Keratinocyte (primary cell): ENCODE measurements around the gene MAPK7. TPM values are rescaled to one million over a fixed set of nuclear protein-coding genes. Genes with fewer than 3 reads are reported as not detected.

Experiments used
- DNase-seq: peaks from one replicate; pipeline ENCODE4 v3.0.0-alpha.2; 2011; ENCODE audit warnings: low read depth, missing footprints, low spot score
- FAIRE-seq: peaks from 2 replicates; lab custom pipeline; 2011; peaks lifted over from hg19 to GRCh38; lab: Jason Lieb, UNC
- H2AFZ ChIP-seq: 2 replicates; pipeline ENCODE4 v1.6.0; 2012; ENCODE audit warnings: low read length, control low read depth, inconsistent platforms; ENCODE audit not compliant: control insufficient read depth
- H3K27ac ChIP-seq: 2 replicates; pipeline ENCODE4 v1.5.1; 2011; ENCODE audit warnings: low read length; ENCODE audit not compliant: control insufficient read depth, insufficient read depth
- H3K27me3 ChIP-seq: 3 replicates; pipeline ENCODE4 v1.6.0; 2011; ENCODE audit warnings: low read length; ENCODE audit not compliant: control insufficient read depth, insufficient read depth; ENCODE audit errors: extremely low read depth
- H3K36me3 ChIP-seq, 2 experiments: 2 replicates in 1 of 2; 3 replicates in 1 of 2; pipeline ENCODE4 v1.5.1; 2011; ENCODE audit warnings: low read length in 2 of 2, mild to moderate bottlenecking in 1 of 2; ENCODE audit not compliant: control insufficient read depth in 2 of 2, insufficient read depth in 2 of 2; ENCODE audit errors: extremely low read depth in 1 of 2
- H3K4me1 ChIP-seq: 3 replicates; pipeline ENCODE4 v1.5.1; 2011; ENCODE audit warnings: low read length; ENCODE audit not compliant: control insufficient read depth, insufficient read depth; ENCODE audit errors: extremely low read depth
- H3K4me2 ChIP-seq: 3 replicates; pipeline ENCODE4 v1.6.0; 2011; ENCODE audit warnings: low read depth, low read length; ENCODE audit not compliant: control insufficient read depth, insufficient read depth; ENCODE audit errors: extremely low read depth
- H3K4me3 ChIP-seq, 3 experiments: fragments of 200-600 bp in 1 of 3; sonication (generic) in 1 of 3; 2 replicates in 2 of 3; 3 replicates in 1 of 3; pipeline ENCODE4 v1.5.1; 2011 to 2016; ENCODE audit warnings: low read length in 3 of 3, mild to moderate bottlenecking in 3 of 3, control low read depth in 2 of 3, inconsistent platforms in 1 of 3, low read depth in 1 of 3, mixed read lengths in 1 of 3, mixed run types in 1 of 3, moderate library complexity in 1 of 3; ENCODE audit not compliant: control insufficient read depth in 2 of 3, insufficient read depth in 2 of 3; ENCODE audit errors: extremely low read depth in 1 of 3
- H3K79me2 ChIP-seq: 2 replicates; pipeline ENCODE4 v1.6.0; 2012; ENCODE audit warnings: low read length; ENCODE audit not compliant: control insufficient read depth, insufficient read depth
- H3K9ac ChIP-seq: 3 replicates; pipeline ENCODE4 v1.6.0; 2011; ENCODE audit warnings: low read length; ENCODE audit not compliant: control insufficient read depth, insufficient read depth; ENCODE audit errors: extremely low read depth
- H3K9me1 ChIP-seq: 3 replicates; pipeline ENCODE4 v1.6.0; 2011; ENCODE audit warnings: low read length; ENCODE audit not compliant: control insufficient read depth, insufficient read depth; ENCODE audit errors: extremely low read depth
- H3K9me3 ChIP-seq: 2 replicates; pipeline ENCODE4 v1.5.1; 2012; ENCODE audit warnings: low read depth, low read length; ENCODE audit not compliant: control insufficient read depth
- H4K20me1 ChIP-seq: 3 replicates; pipeline ENCODE4 v1.6.0; 2011; ENCODE audit warnings: low read length; ENCODE audit not compliant: control insufficient read depth, insufficient read depth; ENCODE audit errors: extremely low read depth
- EZH2 ChIP-seq: IDR thresholded peaks from one replicate; pipeline ENCODE4 v1.6.1; 2012; ENCODE audit warnings: inconsistent platforms, mild to moderate bottlenecking, low read length, moderate library complexity
- dilution Hi-C: fragments of 300-500 bp; cut with MboI; formaldehyde crosslinking; loops from one replicate; pipeline ENCODE4 v1.7.0; 2020; ENCODE audit warnings: low sequenced_read_pairs; ENCODE audit not compliant: extremely low pct_ligation_motif_present
- polyA plus RNA-seq, 5 experiments: library from polyadenylated mRNA; depleted of rRNA in 3 of 5; stranded (reverse) in 3 of 5; stranded (forward) in 1 of 5; unstranded in 1 of 5; fragments of >200 nt; gene quantifications; 1 replicate in 1 of 5; 2 replicates in 3 of 5; 3 replicates in 1 of 5; pipeline versions ENCODE4 v1.2.1 to v1.2.3, GENCODE V29; 2011 to 2012; ENCODE audit warnings: missing spikeins in 2 of 5, low read depth in 1 of 5, low replicate concordance in 1 of 5
- TF ChIP-seq, protein P1 (sequence below), 3 experiments: IDR thresholded peaks in 1 of 3; conservative IDR thresholded peaks in 1 of 3; optimal IDR thresholded peaks in 1 of 3; 2 replicates in 2 of 3; 3 replicates in 1 of 3; pipeline versions ENCODE3 to v1.5.1; 2011; ENCODE audit warnings: low read length in 3 of 3, mild to moderate bottlenecking in 3 of 3, moderate library complexity in 2 of 3, control low read depth in 1 of 3, inconsistent platforms in 1 of 3; ENCODE audit not compliant: insufficient read depth in 2 of 3; ENCODE audit errors: extremely low read depth in 1 of 3

Gene MAPK7
- polyA plus RNA-seq, 1 donor (not counting 4 experiments of a cell fraction or from before 2014, with no cell fraction given): 4.3 TPM

DNA sequence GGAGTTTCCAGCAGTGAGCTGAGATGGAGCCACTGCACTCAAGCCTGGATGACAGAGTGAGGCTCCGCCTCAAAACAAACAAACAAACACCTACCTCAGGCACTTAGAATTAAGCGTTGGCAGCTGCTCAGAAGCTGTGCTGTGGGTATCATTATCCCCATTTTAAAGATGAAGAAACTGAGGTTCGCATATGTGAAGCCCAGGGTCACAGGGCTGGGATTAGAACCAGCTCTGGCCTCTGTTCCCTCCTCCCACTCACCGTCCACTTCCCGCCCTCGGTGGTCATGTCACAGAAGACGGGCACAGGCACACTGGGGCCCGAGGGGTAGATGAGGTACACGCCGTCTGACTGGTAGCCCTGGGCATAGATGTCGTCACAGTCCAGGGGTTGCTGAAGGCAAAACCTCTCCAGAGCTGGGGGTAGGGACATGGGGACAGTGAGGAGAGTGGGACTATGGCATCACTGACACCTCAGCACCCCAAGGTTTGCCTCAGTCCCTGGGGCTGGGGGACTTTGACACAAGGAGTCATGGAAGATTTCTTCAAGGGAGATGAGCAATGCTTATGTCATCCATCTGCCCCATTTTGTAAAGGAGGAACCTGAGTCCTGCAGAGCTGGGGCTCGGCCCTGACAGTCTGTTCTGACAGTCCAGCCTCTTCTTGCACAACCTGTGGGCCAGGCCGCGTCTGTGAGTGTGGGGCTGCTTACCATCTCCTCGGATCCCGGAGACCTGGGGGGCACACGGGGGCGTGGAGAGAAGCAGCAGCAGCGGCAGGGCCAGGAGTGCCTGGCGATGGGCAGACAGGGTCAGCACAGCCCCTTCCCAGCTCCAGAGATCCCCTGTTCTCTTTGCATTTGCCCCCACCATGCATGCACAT lies 8.0 kb downstream of the MAPK7 start:
- dilution Hi-C loops: no loop called here
- peak overlapping the region; percentile 13 for H3K27ac ChIP-seq
- FAIRE-seq: peak; percentile 90

DNA sequence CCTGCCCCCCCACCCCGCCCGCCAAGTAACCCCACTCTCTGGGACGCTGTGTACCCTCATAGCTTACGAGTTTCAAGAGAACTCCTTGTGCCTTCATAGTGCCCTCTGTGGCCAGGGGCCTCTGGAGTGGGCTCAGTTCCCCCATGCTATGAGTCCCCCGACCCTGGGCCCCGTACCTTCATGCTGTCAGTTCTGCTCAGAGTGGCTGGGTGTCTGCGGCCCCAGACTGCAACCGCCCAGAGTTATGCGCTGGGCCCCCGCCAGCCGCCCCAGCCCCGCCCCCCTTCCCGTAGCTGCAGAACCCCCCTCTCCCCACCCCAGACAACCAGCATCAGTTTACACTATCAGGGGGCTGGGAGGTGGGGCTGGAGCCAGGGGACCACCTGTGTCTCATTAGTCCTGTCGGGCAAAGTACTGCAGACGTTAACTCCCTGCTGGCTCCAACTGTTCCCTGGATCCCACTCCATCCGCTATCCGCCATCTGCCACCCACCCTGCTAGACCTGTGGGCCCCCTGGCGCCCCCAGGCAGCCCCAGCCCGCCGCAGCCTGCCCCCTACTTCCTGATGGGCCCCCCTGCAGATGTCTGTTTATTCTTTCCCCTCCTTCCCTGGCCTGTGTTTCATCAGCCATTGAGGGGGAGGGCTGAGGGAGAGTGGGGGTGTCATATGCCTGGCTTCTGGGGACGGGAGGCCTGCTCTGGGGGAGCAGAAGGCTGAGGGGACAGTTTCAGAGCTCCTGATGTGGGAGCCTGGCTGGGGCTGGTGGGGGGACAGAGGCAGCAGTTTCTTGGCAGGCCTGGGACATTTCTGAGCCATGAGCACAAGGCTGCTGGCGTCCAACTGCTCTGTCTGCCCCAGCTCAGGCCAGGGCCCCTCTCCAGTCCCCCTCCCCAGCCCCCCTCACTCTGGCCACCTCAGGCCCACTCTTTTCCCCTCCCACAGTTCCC lies 8.9 kb downstream of the MAPK7 start, which contains the start of gene MFAP4:
MFAP4 (minus strand) TSS at position 217 of the 947 bp plus-strand sequence; CDS start at position 182, 35 bp downstream.
- Histone ChIP-seq H3K4me1 (peaks cover 19% of the 10 kb centered on the region), H3K9ac (no peak within 1 kb of the TSS), H2AFZ (no peak within 1 kb of the TSS), H3K4me2 (no peak within 1 kb of the TSS), H3K79me2 (no peaks in the 10 kb centered on the region), H3K9me3 (no peaks in the 10 kb centered on the region), H3K36me3 (peaks cover 8 to 10% of the 10 kb centered on the region in 2 experiments), H3K4me3 (no peak within 1 kb of the TSS), H3K9me1 (no peaks in the 10 kb centered on the region), H4K20me1 (no peaks in the 10 kb centered on the region), H3K27me3 (no peaks in the 10 kb centered on the region), H3K27ac (peak within 1 kb of the TSS; percentile 13)
- dilution Hi-C loops: no loop called here
- FAIRE-seq: no peak
- no peak for DNase-seq
- no peak for TF ChIP-seq EZH2
- TF ChIP-seq, protein P1, sequence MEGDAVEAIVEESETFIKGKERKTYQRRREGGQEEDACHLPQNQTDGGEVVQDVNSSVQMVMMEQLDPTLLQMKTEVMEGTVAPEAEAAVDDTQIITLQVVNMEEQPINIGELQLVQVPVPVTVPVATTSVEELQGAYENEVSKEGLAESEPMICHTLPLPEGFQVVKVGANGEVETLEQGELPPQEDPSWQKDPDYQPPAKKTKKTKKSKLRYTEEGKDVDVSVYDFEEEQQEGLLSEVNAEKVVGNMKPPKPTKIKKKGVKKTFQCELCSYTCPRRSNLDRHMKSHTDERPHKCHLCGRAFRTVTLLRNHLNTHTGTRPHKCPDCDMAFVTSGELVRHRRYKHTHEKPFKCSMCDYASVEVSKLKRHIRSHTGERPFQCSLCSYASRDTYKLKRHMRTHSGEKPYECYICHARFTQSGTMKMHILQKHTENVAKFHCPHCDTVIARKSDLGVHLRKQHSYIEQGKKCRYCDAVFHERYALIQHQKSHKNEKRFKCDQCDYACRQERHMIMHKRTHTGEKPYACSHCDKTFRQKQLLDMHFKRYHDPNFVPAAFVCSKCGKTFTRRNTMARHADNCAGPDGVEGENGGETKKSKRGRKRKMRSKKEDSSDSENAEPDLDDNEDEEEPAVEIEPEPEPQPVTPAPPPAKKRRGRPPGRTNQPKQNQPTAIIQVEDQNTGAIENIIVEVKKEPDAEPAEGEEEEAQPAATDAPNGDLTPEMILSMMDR (optimal IDR thresholded peaks at IDR 0.05 in 1 of 3, IDR thresholded peaks at IDR 0.05 in 1 of 3, conservative IDR thresholded peaks at IDR 0.05 in 1 of 3; ENCODE audit: extremely low read depth in 1 of 3, insufficient read depth in 2 of 3, low read length in 3 of 3): no peak

More for the DNA sequence above, 8.0 kb downstream of the MAPK7 start:
- Histone ChIP-seq H3K4me1 (peaks cover 19% of the 10 kb centered on the region), H3K9me1 (no peaks in the 10 kb centered on the region), H4K20me1 (no peaks in the 10 kb centered on the region), H3K9ac (no peak overlapping the region), H3K4me3 (no peak overlapping the region), H3K4me2 (no peak overlapping the region), H3K27me3 (no peaks in the 10 kb centered on the region), H3K36me3 (peaks cover 12 to 14% of the 10 kb centered on the region in 2 experiments), H3K9me3 (no peaks in the 10 kb centered on the region), H3K79me2 (no peaks in the 10 kb centered on the region), H2AFZ (no peak overlapping the region)
- TF ChIP-seq, protein P1 (optimal IDR thresholded peaks at IDR 0.05 in 1 of 3, IDR thresholded peaks at IDR 0.05 in 1 of 3, conservative IDR thresholded peaks at IDR 0.05 in 1 of 3; ENCODE audit: extremely low read depth in 1 of 3, insufficient read depth in 2 of 3, low read length in 3 of 3): no peak
- no peak for TF ChIP-seq EZH2
- no peak for DNase-seq
